Stimulated activated CD4-positive, alpha-beta T cell treated with anti-CD3 and anti-CD28 coated beads, Interleukin-1b, Interleukin-23, amount 100 ng/mL, for 4 hours (primary cell): ENCODE measurements around the gene MYO19.

Source experiments
- DNase-seq, 2 donors: peaks; one replicate each; pipeline ENCODE4 v3.0.0-alpha.2; 2020; ENCODE audit warnings: low read depth in 2 of 2

MYO19 gene, protein sequence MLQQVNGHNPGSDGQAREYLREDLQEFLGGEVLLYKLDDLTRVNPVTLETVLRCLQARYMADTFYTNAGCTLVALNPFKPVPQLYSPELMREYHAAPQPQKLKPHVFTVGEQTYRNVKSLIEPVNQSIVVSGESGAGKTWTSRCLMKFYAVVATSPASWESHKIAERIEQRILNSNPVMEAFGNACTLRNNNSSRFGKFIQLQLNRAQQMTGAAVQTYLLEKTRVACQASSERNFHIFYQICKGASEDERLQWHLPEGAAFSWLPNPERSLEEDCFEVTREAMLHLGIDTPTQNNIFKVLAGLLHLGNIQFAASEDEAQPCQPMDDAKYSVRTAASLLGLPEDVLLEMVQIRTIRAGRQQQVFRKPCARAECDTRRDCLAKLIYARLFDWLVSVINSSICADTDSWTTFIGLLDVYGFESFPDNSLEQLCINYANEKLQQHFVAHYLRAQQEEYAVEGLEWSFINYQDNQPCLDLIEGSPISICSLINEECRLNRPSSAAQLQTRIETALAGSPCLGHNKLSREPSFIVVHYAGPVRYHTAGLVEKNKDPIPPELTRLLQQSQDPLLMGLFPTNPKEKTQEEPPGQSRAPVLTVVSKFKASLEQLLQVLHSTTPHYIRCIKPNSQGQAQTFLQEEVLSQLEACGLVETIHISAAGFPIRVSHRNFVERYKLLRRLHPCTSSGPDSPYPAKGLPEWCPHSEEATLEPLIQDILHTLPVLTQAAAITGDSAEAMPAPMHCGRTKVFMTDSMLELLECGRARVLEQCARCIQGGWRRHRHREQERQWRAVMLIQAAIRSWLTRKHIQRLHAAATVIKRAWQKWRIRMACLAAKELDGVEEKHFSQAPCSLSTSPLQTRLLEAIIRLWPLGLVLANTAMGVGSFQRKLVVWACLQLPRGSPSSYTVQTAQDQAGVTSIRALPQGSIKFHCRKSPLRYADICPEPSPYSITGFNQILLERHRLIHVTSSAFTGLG

DNA sequence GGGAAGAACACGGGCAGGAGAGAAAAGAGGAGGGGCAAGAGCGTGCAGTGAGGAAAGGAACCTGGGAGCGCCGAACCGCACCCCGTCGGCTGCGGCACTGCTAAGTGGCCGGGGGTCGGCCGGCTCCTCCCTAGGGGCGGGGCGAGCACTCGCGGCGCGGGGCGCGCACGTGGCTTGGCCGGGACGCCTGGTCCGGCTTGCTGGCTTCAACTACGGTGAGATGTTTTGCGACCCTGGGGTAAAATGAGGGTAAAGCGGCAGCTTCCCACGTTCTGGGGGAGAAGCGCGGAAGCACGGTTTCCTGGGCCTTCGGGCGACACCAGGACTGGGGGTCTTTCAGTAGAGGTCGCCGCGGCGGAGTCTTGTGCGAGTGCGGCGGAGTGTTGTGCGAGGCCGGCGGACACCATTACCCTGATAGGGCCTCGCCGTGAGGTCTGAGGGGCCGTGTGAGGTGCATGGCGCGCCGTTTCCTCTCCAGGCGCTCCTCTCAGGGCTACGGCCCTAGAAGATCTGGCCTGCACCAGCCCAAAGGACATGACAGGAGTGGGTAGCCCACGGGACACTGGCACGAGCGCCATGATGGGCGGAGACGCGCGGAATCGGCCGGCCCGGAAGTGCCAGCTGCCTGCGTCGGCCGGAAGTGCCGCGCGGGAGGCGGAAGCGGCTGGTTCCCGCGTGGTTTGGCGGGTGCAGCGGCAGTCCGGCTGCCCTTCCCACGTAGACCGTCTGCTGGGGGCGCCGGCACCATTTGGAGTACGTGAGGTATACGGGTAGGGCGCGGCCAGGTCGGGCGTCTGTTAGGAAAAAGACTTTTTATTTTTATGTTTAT, at the start of gene MYO19, which contains the start of gene PIGW:
MYO19 (minus strand) TSS at position 29 of the 829 bp plus-strand sequence. CDS start 2,330 bp downstream, outside the sequence.
PIGW (plus strand) TSS at position 148 of the 829 bp plus-strand sequence. CDS start 2,115 bp downstream, outside the sequence.
- DNase-seq = peak; percentile 82 to 87

DNA sequence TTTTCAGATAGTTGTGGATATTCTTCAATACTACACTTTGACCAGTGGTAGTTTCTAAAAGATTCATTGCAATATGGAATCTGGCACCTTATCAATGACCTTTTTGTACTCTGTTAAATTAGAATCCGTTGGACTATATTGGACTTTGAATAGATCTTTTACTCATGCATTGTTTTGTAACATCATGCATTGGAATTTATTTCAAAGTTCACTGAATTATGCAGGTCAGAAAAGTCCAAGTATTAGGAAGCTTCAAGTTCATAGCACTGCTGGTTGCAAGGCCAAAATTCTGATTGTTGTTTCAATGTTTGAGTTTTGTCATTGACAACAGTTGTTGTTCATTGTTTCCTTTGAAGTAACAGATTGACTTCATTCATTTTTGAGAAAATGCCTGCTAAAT, 49.1 kb upstream of the MYO19 start:
- DNase-seq = no peak

DNA sequence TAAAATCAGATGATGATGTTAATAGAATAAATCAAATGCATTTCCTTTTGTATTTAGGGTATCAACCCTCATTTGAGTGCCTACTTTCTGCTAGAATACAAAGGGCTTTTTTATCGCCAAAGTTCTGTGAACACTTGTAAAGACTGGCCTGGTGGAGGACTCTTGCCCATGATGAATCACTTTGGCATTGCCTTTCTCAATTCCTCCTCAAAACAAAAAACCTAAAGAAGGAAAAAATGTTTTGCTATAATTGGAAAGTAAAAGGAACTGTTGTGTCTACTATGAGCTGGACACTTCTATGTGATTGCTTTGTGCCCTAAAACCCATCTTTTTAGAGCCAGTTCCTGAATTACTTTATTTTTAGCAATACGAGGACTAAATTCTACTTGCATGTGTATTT, 44.0 kb upstream of the MYO19 start:
- DNase-seq = no peak

DNA sequence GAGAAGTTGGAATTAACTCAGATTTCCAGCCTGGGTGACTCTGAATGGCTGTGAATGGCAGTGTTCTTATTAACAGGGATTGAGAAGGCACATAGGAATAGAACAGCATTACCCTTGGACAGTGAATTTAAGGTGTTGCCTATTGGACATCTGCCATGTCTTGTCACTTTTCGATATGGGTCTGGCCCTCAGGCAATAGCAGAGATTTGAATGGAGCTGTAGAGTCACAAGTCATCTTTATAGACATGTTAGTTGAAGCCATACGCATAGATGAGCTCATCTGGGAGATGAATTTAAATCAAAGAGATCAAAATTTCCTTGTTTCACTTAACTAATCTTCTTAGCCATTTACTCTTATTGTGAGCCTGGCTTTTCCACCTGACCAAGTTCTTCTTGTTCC, 42.1 kb upstream of the MYO19 start:
- no peak for DNase-seq

DNA sequence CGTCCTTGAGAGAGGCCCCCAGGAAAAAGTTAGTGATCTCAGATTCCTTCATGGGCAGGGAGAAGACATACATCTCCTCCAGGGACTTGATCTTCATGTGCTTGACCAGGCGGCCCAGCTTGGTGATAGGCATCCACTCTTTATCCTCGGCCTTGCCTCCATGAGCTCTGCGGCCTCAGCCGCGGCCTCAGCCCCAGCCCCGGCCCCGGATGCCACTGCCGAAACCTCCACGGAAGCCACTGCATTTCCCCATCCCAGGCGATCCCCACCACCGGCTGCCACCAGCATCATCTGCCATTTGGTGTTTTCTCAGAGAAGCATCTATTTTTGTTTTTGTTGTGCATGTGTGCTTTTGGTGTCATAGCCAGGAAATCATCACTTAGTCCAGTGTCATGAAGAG, 40.4 kb upstream of the MYO19 start:
- no peak for DNase-seq

DNA sequence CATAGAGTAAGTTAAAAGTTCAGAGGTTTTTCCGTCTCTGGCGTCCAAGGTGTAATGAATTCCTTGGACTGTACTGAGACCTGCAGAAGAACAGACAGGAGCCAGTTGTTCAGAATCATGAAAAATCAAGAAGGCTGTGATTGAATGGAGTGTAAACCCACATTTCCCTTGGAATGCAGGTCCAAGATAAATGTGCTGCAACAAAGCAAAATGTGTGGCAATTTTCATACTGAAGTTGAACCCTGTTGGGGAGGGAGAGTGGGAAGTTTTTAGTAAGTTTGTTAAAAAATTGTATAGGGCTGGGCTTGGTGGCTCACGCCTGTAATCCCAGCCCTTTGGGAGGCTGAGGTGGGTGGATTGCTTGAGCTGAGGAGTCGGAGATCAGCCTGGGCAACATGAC, 31.4 kb upstream of the MYO19 start:
- no peak for DNase-seq

DNA sequence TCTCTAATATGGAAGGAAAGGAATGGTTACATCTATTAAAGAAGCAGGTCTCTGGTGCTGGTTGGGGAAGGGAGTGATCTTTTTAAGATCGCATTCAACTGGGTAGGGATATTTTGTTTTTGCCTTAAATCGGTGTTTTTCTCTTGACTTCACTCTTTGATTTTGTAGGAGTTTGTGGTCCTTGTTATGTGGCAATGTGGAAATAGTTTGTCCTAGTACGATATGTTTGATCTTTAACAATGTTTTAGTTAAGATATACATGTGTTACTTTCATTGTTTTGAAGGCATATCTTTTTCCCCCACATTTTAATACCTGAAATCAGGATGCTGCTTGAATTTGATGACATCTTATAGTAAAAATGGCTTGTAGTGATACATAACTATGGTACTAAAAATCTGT, 18.8 kb upstream of the MYO19 start:
- DNase-seq = no peak

DNA sequence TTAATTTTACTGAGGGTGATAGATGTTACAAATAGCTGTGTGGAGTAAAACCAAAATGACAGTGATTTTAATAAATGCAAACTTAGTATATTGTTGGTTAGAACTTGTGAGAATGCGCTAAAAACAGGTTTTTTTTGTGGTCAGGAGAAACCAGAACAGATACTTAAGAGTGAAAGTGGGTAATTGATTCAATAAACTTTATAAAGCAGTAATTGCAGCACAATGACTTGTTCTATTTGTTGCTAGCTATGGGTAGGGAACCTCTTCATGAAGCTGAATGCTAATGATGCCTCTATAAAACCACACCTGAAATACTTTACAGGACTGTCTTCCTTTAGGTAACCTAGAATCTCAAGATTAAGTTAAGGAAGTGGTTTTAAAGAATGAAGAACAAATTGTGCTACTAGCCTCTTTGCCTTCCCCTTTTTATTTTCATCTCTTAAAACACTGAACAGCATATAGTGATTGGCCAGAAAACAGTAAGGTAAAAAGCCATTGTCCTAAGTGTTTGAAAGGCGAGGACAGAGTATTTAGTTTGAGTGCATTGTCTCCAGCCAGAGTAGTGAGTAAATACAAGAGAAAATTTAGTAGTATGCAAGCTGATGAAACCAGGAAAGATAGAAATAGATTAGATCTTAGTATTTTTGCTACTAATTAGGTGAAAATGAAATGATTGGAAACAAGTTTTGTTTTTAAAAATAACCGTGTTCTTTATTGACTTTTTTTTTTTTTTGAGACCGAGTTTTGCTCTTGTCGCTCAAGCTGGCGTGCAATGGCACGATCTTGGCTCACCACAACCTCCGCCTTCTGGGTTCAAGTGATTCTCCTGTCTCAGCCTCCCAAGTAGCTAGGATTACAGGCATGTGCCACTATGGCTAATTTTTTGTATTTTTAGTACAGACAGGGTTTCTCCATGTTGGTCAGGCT, 16.1 kb upstream of the MYO19 start:
- DNase-seq = no peak

DNA sequence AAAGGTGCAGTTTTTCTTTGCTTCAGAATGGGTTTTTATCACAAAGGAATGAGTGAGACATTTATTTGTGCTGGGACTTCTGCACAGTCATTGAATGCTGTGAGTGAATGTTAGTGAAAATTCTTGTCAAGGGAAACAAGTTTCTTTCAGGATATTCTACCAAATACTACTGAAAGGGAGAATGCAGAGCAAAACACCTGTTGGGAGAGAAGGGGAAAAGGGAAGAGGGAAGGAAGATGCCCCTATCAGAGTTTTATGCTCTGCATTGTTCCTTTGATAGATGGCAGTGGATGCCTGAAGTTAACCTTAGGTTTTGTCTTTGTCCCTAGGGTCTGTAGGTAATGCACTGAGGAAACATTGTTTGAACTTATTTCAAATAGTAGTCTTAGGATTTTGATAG, 13.1 kb upstream of the MYO19 start:
- no peak for DNase-seq

DNA sequence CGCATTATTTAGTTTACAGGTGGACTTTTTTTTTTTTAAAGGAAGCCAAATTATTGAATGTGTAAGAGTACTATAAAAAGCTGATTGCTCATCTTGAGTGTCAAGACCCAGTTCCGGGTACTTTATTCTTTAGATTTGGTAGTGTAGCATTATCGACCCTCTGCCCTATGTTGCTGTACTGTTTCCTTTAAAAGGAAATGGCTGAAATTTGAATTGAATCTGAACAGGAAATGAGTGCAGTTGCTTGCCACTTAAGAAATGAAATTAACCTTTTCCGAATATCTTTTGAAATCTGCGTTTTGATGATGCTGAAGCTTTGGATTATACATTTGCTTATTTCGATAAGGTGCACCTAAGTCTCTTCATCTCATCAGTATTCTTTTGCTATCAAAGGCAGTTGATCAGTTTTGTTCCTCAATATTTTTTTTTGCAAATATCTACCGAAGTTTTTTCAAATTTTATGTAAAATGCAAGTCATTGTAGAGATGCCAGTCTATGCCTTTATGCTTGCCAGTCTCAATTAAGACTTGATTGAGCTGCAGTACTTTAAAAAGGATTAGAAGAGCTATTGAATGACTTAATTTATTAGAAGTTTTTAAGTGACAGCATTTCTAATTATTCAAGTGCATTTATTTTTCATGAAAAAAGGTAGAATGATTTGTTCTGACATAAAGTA, 11.9 kb upstream of the MYO19 start:
- DNase-seq = no peak

DNA sequence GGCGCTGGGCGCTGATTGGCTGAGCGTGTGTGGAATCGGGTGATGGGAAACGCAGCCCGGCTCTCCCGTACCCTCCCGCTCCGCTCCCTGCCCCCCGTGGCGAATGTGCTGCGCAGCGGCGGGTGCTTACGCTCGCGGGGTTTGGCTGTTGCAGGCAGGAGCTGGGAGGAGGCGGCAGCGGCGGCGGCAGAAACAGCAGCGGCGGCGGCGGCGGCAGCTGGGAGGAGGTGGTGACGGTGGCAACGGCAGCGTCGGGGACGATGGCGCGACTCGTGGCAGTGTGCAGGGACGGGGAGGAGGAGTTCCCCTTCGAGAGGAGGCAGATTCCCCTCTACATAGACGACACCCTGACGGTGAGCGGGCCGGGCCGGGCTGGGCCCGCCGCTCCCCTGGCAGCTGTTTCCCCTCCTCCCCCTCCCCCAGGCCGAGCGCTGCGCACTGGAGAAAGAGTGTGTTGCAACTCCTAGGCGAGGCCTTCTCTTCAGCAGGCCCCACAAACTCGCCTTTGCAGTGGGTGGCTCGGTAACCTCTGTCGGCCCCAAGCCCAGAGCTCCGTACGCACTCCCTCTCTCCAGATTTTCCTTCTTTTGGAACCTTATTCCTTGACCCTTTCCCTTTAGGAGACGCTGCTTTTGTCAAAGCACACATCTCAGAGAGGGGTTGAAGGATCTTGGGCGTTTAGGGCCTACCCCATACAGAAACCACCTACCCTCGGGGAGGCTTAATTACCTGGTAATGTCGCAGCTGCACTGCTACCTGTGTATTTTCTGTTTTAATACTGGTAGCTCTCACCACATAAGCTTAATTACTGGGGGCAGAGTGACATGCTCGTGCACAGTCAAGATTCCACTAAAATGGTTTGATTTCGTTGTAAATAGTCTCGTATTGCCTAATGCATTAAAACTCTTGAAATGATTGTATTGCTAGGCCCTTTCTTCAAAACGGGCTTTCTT, 11.1 kb upstream of the MYO19 start:
- peak; percentile 90 to 92 for DNase-seq

DNA sequence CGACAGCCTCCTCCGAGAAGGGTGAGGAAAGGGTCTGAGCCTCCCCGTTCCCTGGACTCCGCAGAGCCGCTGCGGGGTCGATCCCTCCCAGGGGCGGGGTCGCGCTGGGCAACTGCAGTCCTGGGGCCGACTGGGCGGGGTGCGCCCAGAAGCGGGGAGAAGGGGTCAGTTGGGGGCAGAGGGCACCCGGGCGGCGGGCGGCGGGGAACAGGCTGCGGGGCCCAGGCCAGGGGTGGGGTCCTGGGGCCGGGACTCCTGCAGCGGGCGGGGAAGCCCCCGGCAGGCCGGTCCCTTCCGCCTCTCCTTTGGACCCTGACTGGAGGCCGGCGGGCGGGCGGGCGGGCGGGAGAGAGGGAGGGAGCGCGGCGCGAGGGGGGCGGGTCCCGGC, 10.4 kb upstream of the MYO19 start:
- DNase-seq = no peak

DNA sequence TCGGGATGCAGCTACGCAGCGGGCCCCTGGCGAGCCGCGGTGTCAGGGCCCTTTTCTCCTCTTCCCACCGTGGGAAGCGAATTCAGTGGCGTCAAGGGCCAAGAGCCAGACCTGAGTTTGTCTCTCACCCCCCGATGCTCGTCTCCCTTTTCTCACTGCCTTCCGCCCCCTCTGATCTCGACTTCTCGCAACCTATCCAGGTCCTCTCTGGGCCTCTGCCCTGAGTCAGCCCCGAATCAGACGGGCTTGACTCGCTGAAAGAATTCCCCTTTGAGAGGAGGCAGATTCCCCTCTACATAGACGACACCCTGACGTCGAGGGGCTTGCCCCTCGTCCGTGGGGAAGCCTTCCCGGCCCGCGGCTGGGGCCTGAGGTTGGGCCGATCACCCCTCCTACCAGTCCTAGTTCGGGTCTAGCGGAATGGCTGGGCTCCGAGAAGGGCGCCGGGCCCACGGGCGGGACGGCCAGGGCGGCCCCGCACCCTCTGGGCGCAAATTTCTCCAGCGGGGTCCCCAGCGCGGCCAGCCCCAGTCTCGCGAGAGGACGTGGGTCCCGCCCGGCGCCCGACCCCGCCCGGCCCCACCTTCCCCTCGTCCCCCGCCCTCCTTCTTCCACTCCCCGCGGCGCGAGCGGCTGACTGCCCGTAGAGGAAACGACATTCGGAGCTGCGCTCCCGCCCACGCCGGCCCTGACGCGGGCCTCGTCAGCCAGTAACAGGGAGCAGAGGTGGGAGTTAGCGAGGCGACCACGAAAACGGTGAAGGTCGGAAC, 9.8 kb upstream of the MYO19 start, which contains the start of gene GGNBP2:
GGNBP2 (plus strand) TSS at position 613 of the 770 bp plus-strand sequence. CDS start 806 bp downstream, outside the sequence.
- peak; percentile 81 to 87 for DNase-seq

DNA sequence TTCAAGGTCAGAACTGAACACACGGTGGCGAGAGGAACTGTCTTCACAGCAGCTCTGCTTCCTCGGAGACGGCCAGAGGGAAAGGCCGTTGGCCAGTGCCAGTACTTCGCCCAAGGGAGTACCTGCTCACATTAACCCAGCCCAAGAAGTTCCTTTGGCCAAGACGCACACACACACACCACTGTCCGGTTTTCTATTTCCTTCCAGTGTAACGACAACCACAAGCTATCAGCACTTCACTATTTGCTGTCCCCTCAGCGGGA, 9.3 kb upstream of the MYO19 start:
- no peak for DNase-seq

DNA sequence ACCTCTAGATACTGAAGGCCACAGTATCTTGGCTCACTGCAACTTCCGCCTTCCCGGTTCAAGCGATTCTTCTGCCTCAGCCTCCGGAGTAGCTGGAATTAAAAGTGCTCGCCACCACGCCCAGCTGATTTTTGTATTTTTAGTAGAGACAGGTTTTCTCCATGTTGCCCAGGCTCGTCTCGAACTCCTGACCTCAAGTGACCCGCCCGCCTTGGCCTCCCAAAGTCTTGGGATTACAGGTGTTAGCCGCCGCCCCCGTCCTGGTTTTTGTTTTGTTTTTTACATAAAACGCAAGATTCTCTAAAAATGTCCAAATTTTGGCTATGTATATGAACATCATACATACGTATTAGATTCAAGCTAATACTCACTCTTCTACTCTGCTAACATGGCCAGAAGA, 8.1 kb upstream of the MYO19 start:
- no peak for DNase-seq

DNA sequence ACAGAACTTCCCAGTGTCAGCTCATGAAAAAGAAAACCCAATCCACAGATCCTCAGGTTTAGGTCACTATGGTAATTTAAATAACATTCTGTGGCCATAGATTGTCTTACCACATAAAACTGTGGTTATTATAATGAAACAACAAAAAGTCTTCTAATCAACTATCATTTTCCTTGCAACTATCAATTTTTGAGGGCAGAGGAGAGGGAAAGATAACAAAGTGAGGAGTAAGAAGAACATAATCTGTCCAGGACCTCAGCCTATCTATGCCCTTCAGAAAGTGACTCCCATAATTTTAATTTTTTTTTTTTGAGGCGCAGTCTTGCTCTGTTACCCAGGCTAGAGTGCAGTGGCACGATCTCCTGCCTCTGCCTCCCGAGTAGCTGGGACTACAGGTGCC, 6.0 kb upstream of the MYO19 start:
- no peak for DNase-seq

DNA sequence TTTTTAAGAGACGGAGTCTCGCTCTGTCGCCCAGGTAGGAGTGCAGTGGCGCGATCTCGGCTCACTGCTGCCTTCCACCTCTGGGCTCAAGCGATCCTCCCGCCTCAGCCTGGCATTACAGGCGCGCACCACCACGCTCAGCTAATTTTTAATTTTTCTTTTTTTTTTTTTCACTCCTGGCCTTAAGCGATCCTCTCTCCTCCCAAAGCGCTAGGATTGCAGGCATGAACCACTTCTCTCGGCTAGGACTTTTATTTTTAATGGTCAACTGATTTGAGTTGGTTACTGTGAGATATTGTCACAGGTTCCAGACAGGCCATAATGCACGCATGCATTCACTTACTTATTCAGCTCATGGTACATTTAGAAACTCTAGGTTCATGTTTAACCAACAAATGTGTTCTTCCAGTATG, 1.0 kb upstream of the MYO19 start:
- DNase-seq = no peak
